ENCODE data around the gene ABR.
"Not testable (repeated sequence)": the region's sequence is repeated elsewhere in the genome, so short reads cannot be mapped to it uniquely, and the experiment has no call there.

The ABR gene

DNA sequence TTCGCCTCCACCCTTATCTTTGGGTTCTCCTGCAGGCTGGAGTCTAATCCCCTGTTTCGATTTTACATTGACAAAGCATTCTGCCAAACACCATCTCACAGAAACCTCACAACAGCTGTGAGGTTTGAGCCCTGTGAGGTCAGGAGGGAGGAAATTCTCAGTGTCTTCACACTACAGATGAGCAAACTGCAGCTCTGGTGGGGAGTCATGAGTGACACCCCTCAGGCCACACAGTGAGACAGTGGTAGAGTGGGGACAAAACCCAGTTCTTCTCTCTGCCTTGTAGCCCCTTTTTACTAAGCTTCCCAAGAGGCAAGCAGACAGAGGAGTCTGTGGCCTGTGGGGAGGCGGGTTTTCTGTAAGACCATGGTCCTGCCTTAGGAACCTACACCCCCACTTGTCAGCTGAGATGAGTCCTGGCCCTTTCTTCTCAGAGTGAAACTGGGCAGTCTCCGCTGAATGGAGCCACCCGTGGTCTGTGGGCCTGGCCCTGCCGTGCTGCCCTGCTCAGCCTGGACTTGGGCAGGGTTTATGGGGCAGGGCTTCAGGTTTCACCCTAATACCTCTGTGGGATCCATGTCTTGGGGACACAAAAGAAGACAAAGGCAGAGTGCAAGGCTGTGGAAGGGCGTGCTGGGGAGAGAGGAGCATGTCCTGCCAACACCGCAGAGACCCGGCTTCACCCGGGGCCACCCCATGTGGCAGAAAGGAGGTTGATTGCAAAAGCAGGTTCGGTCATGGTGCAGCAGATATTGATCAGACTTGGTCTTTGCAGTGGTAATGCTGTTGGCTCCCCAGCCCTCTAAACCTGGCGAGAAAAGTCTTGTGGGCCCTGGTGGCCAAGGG lies 59.0 kb downstream of the ABR start:
- DNase-seq = no peak

- DNase-seq = no peak
Observed at GRCh38 chr17:1119924-1120323, 59.9 kb downstream of the ABR start.

GRCh38 chr17:1116602-1117001 lies 63.2 kb downstream of the ABR start:
- DNase-seq = no peak

- no peak for DNase-seq
Observed at GRCh38 chr17:1112875-1113274, 66.9 kb downstream of the ABR start.

DNA sequence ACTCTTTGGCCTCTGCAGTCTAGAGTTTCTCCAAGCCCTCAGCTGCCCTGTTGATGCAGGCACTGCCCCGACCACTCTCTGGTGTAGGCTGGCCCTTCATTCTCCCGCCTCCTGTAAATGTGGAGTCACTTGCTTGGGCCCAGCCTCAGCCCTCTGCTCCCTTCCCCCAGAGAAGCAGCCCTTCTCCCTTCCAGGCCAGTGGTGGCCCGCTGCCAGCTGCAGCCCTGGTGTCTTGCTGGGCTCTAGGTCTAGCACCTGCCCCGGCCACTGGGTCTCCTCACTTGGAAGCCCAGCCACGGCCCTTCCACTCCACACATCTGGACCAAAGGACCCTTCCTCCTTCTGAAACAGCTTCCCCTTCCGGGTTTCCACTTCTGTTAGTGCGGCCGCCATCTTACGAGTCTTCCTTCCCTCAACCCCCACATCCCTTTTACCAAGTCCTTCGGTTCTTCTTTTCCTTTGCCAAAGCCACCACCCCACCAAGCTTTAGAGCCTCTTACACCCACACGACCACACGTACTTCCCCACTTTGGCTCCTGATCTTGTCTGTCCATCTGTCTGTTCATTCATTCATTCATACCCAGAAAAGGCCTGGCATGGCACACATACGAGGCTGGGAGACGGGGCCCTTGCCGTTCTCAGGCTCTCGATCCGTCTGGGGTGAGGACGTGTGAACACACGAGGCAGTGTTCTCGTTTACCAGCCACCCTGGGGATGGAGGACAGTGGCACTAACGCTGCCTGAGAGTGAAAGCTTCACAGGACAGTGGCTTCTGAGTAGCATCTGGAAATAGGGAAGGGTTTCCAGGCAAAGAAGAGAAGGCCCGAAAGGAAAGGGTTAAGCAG lies 68.0 kb downstream of the ABR start:
- no peak for DNase-seq

- peak in 1 of 2 experiments; percentile 28 for DNase-seq
Observed at GRCh38 chr17:1110862-1111598, 68.8 kb downstream of the ABR start.

DNA sequence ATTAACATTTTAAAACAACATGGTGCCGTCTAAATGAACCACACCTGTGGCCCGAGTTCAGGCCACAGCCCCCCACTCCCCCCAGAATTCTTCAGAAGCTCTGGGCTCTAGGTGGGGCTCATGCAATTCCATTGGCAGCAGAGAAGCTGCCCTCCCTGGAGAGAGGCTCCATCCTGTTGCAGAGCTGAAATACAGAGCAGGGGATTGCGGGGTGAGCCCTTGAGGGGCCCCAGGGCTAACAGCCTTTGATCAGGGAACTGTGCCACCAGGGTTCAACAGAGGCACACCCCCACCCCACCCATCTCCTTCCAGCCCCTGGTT lies 69.3 kb downstream of the ABR start:
- no peak for DNase-seq

DNA sequence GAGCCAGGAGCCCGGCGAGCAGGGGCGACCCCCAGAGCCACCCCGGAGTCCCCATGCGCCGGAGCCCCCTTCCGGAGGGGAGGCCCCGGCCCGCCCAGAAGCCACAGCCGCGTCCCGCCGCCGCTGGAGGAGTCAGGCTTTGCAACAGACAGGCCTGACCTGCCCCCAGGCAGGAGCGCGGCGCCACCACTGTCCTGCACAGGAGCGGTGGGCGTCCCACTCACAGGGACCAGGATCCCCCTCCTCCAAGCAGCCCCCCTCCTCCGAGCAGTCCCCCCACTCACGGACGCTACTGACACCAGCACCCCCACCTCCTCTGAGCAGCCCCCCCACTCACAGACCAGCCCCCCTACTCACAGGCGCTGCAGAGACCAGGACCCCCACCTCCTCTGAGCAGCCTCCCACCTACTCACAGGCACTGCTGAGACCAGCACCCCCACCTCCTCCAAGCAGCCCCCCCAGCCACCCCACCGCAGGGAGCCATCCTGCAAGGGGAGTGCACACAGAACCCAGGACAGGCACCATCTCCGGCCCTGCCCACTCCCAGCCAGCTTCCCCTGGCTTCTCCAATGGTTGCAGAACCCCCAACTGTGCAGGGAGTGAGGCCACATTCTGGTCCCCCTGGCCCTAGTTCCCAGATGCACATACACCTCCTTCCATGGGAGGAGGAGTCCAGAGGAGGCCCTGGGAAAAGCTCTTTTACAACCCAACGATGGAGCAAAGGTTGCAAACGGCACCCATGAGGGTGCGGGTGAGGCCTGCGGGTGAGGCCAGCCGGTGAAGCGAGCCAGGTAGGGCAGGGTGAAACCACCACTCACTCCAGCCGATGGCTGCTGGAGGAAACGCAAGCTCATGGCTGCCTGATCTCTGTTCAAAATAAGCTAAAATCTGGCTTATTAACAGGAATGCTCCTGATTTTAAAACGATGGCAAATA lies 69.9 kb downstream of the ABR start:
- peak; percentile 16 to 21 for DNase-seq

DNA sequence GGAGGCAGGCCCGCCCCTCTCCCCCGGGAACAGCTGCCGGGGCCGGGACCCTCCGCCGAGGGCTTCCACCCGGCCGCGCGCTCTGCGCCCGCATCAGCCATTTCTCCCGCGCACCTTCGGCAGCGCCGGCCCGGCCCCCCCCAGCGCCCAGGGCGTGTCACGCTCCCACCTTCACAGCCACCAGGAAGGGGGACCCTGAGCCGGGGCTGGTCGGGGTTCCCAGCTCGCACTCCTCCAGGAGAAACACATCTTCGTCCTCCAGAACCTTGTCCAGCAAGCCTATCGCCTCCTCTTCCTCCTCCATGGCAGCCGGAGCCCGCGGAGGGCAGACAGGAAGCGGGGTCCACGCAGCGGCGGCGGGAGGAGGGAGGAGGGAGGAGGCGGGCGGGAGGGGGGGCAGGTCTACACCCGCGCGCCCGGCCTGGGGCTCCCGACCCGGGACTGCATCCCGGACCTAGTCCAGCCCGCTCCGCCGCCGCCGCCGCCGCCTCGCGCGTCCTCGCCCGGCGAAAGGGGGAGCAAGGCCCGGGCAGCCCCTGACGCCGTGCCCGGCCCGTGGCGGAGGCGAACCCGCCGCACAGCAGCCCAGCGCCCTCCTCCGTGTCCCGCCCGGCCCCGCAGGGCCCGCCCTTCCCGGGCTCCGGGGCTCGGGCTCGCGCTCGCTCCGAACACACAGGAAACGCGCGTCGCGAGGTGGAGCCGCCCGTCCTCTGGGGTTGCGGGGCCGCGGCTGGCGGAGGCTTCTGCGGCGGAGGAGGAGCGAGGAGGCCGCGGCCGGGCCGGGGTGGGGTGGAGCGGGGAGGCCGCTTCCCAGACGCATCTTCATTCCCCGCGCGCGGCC lies 70.8 kb downstream of the ABR start:
- DNase-seq = peak in 1 of 2 experiments; percentile 36

GRCh38 chr17:1108478-1108764 lies 71.4 kb downstream of the ABR start:
- peak; percentile 17 to 36 for DNase-seq

GRCh38 chr17:1107777-1108477 lies 71.9 kb downstream of the ABR start:
- no peak for DNase-seq

GRCh38 chr17:1107083-1107776 lies 72.6 kb downstream of the ABR start:
- DNase-seq = no peak

DNA sequence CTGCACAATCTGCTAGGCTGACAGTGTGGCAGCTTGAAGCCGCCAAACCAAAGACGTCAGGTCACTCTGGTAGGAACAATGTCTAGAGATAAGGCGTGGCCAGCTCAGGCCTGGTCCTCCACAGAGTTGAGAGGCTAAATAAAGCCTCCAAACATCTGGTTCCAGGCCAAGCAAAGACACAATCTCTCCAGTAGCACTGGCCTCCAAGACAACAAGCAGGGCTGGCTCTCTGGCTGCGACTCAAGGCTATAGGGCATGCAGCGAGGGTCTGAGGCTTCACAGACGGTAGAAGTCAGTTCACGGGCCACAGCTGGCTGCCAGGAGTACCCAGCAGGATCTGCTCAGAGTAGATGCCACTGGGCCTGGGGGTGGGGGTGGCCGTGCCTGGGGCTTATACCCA lies 75.6 kb downstream of the ABR start:
- no peak for DNase-seq

- DNase-seq = no peak
Observed at GRCh38 chr17:1100382-1100781, 79.4 kb downstream of the ABR start.

DNA sequence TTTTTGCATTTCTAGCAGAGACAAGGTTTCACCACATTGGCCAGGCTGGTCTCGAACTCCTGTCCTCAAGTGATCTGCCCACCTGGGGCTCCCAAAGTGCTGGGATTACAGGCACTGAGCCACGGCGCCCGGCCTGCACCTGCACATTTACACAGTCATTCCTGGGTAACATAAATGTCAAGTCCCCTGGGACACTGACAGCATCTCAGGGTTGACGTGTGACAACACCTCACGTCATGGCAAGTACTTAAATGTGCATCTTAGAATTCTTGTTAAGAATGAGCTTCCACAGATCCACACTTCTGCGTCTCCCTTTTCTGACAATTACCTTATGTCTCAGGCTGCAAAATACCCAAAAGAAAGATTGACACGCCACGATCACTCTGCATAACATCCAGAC lies 80.5 kb downstream of the ABR start:
- DNase-seq = no peak

GRCh38 chr17:1097972-1098744 lies 81.6 kb downstream of the ABR start:
- DNase-seq = not testable (repeated sequence)

- DNase-seq = no peak
Observed at GRCh38 chr17:1096215-1096614, 83.6 kb downstream of the ABR start.

GRCh38 chr17:1095853-1096173 lies 84.0 kb downstream of the ABR start:
- DNase-seq = no peak

DNA sequence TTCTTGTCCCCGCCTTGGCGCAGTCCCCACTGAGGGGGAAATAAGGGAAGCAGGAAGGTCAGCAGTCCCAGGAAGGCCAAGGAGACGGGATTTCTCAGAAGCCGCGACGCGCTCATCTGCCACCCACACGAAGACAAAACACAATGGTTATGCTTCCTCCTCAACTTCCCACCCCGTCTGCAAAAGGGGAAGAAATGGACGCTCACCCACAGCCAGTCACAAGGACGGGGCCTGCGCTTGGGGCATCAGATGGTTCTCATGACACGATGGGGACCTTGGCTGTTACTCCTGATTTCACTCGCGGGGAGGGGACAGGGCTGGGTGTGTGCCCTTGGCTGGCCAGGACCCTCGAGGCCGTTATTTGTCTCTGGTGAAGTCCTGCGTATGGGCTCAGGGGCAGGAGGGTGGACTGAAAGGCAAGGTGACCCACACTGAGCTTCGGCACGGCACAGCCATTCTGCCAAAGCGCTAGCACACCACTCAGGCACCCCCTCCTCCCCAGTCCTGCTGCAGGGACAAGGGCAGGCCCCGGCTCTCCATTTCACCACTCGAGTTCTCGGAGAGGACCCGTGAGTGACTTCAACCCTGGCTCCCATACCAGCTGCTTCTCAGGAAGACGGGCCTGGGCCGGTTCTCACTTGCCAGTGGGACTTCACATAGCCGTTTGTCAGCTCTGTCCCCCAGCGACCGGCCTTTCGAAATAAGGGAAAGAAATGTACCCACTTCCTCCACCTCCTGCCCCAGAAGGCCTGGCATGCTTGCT lies 84.5 kb downstream of the ABR start:
- DNase-seq = no peak

Measured in NCI-H524 (cell line).